RWPE2 (cell line): Measurements from ENCODE around the gene NEO1.

Experiments
- ATAC-seq: fragments of 200-7000 bp; cut with Tn5 transposase; 3 replicates; pipeline ENCODE4 v1.9.1; 2021; ENCODE audit warnings: low read depth
- DNase-seq: peaks from one replicate; pipeline ENCODE4 v3.0.0-alpha.2; 2020; ENCODE audit warnings: low spot score
- H3K27ac ChIP-seq: fragments of 450-650 bp; 2 replicates; pipeline ENCODE4 v1.5.1; 2017; ENCODE audit warnings: mild to moderate bottlenecking; ENCODE audit not compliant: poor library complexity, severe bottlenecking
- H3K27me3 ChIP-seq: fragments of 250-450 bp; sonication (Bioruptor Pico); 2 replicates; pipeline ENCODE4 v1.5.1; 2021; ENCODE audit warnings: mild to moderate bottlenecking, moderate library complexity; ENCODE audit not compliant: insufficient read depth, poor library complexity, severe bottlenecking
- H3K36me3 ChIP-seq: fragments of 250-450 bp; sonication (Bioruptor Pico); 2 replicates; pipeline ENCODE4 v1.5.1; 2020; ENCODE audit warnings: low read depth, mild to moderate bottlenecking, moderate library complexity
- H3K4me1 ChIP-seq: fragments of 250-450 bp; sonication (Bioruptor Pico); 2 replicates; pipeline ENCODE4 v1.5.1; 2021; ENCODE audit warnings: mild to moderate bottlenecking, moderate library complexity; ENCODE audit not compliant: insufficient read depth, poor library complexity, severe bottlenecking
- H3K4me3 ChIP-seq: fragments of 250-450 bp; sonication (Bioruptor Pico); 2 replicates; pipeline ENCODE4 v1.5.1; 2021; ENCODE audit warnings: mild to moderate bottlenecking, moderate library complexity; ENCODE audit not compliant: severe bottlenecking
- H3K9me3 ChIP-seq: fragments of 250-450 bp; sonication (Bioruptor Pico); 2 replicates; pipeline ENCODE4 v1.5.1; 2021; ENCODE audit warnings: mild to moderate bottlenecking, moderate library complexity; ENCODE audit not compliant: severe bottlenecking
- TF ChIP-seq, protein P1 (sequence below): fragments of 450-650 bp; IDR thresholded peaks from one replicate; pipeline ENCODE4 v1.5.1; 2017; ENCODE audit warnings: mild to moderate bottlenecking, moderate library complexity; ENCODE audit not compliant: poor library complexity, severe bottlenecking

NEO1 gene

GRCh38 chr15:73053398-73053723 lies 1.1 kb downstream of the NEO1 start:
- DNase-seq (no peak), ATAC-seq (no peak)
- Histone ChIP-seq H3K4me3 (peak overlapping the region; percentile 94), H3K9me3 (no peaks in the 10 kb centered on the region), H3K36me3 (no peaks in the 10 kb centered on the region), H3K4me1 (no peaks in the 10 kb centered on the region), H3K27ac (no peak overlapping the region), H3K27me3 (peaks cover 38% of the 10 kb centered on the region)
- TF ChIP-seq, protein P1, sequence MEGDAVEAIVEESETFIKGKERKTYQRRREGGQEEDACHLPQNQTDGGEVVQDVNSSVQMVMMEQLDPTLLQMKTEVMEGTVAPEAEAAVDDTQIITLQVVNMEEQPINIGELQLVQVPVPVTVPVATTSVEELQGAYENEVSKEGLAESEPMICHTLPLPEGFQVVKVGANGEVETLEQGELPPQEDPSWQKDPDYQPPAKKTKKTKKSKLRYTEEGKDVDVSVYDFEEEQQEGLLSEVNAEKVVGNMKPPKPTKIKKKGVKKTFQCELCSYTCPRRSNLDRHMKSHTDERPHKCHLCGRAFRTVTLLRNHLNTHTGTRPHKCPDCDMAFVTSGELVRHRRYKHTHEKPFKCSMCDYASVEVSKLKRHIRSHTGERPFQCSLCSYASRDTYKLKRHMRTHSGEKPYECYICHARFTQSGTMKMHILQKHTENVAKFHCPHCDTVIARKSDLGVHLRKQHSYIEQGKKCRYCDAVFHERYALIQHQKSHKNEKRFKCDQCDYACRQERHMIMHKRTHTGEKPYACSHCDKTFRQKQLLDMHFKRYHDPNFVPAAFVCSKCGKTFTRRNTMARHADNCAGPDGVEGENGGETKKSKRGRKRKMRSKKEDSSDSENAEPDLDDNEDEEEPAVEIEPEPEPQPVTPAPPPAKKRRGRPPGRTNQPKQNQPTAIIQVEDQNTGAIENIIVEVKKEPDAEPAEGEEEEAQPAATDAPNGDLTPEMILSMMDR: no peak

DNA sequence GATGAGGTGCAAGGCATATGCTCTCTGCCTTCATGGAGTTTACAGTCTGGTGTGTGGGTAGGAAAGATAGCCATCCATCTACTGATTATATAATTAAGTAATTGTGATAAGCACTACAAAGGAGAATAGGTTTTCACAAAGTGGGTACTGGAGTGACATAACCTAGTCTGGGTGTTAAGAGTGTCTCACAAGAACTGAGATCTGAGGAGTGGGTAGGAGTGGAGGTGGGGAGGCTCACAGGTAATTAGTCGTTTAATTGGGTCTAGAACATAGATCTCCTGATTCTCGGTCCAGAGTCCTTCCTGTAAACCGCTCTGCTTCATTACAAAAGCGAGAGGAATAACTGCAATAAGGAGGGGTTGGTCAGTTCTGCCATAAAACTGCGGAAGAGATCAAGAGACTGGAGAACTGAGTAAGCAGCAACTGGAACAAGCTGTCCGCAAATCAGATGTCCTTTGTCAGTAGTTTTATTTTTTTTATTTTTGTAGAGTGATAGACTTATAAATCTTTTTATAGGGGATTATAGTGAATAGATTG lies 2.2 kb downstream of the NEO1 start:
- no peak overlapping the region for H3K4me3 ChIP-seq
- no peak for DNase-seq
- H3K27me3 ChIP-seq: peaks cover 47% of the 10 kb centered on the region
- no peaks in the 10 kb centered on the region for H3K9me3 ChIP-seq
- TF ChIP-seq, protein P1: no peak
- ATAC-seq: no peak
- no peaks in the 10 kb centered on the region for H3K36me3 ChIP-seq
- no peaks in the 10 kb centered on the region for H3K4me1 ChIP-seq
- H3K27ac ChIP-seq: no peak overlapping the region

- Histone ChIP-seq H3K4me3 (no peak overlapping the region), H3K4me1 (no peaks in the 10 kb centered on the region), H3K36me3 (no peaks in the 10 kb centered on the region), H3K27ac (no peak overlapping the region), H3K9me3 (no peaks in the 10 kb centered on the region), H3K27me3 (peaks cover 35% of the 10 kb centered on the region)
- ATAC-seq (no peak), DNase-seq (no peak)
- TF ChIP-seq, protein P1: no peak
Measured at GRCh38 chr15:73056460-73056859, 4.2 kb downstream of the NEO1 start.

- no peaks in the 10 kb centered on the region for H3K36me3 ChIP-seq
- no peak overlapping the region for H3K4me3 ChIP-seq
- ATAC-seq: no peak
- no peak overlapping the region for H3K27ac ChIP-seq
- no peaks in the 10 kb centered on the region for H3K4me1 ChIP-seq
- peaks cover 47% of the 10 kb centered on the region for H3K27me3 ChIP-seq
- DNase-seq: no peak
- TF ChIP-seq, protein P1: no peak
- no peaks in the 10 kb centered on the region for H3K9me3 ChIP-seq
Measured at GRCh38 chr15:73058437-73058836, 6.2 kb downstream of the NEO1 start.

DNA sequence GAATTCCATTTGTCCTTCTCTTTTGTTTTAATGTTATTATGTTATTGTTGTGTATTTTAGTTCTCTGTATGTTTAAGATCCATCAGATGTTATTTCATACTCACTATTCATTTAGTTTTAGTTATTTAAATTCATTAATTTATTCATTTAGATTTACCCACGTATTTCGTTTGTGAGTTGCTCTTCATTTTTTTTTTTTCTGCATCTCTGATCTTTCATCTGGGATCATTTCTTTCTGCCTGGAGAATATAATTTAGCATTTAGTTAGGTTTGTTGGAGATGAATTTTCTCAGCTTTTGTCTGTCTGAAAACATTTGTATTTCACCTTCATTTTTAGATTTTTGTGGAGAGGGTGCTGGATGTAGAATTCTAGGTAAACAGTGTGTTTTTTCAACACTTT lies 12.9 kb downstream of the NEO1 start:
- DNase-seq (no peak), ATAC-seq (no peak)
- no peaks in the 10 kb centered on the region for H3K4me1 ChIP-seq
- H3K27ac ChIP-seq: no peak overlapping the region
- no peaks in the 10 kb centered on the region for H3K9me3 ChIP-seq
- TF ChIP-seq, protein P1: no peak
- H3K4me3 ChIP-seq: no peak overlapping the region
- H3K27me3 ChIP-seq: peaks cover 44% of the 10 kb centered on the region
- H3K36me3 ChIP-seq: no peaks in the 10 kb centered on the region
